K562 (cell line): ENCODE measurements around the gene AFF3. TPM values are rescaled to one million over a fixed set of nuclear protein-coding genes. Genes with fewer than 3 reads are reported as not detected.

Experiments
- ATAC-seq: fragments of 200-7000 bp; cut with Tn5 transposase; 3 replicates; pipeline ENCODE4 v1.9.1; 2020; ENCODE audit warnings: moderate library complexity
- BruUV-seq: library from RNA; stranded (reverse); fragments of 400-500 nt; replicated peaks from 2 replicates; lab custom pipeline; 2021; lab: Mats Ljungman, UMichigan
- CTCF ChIA-PET: fragments of 300-600 bp; formaldehyde crosslinking; extraction: SDS; loops from one replicate; lab custom pipeline; 2021; ENCODE audit warnings: low intra/inter-chr PET ratio; lab: Yijun Ruan, JAX
- POLR2A ChIA-PET: fragments of 300-600, 350-650 bp; sonication (Branson Sonifier 250); formaldehyde crosslinking; extraction: SDS; loops from one replicate; lab custom pipeline; 2021; ENCODE audit warnings: antibody characterized with exemption, inconsistent platforms; lab: Yijun Ruan, JAX
- DNase-seq, 4 experiments: peaks; one replicate each; pipeline versions ENCODE4 v3.0.0 to v3.0.0-alpha.2; 2011 to 2018; ENCODE audit warnings: low spot score in 3 of 4, mixed read lengths in 3 of 4; ENCODE audit errors: extremely low read depth in 1 of 4
- FAIRE-seq: peaks from 2 replicates; lab custom pipeline; 2011; peaks lifted over from hg19 to GRCh38; lab: Jason Lieb, UNC
- H2AFZ ChIP-seq: 2 replicates; pipeline ENCODE4 v1.6.0; 2011; ENCODE audit warnings: low read depth, low read length, control low read depth, inconsistent platforms
- H3K27ac ChIP-seq: fragments of 200-600 bp; 3 replicates; pipeline ENCODE4 v1.8.0; 2011; ENCODE audit warnings: low read depth, mild to moderate bottlenecking, control low read depth, inconsistent platforms, low read length, moderate library complexity, mixed read lengths; ENCODE audit errors: extremely low read depth
- H3K27me3 ChIP-seq, 2 experiments: fragments of 300-600 bp in 1 of 2; 2 replicates in 1 of 2; 3 replicates in 1 of 2; pipeline versions ENCODE4 v1.6.0 to v1.8.0; 2011; ENCODE audit warnings: inconsistent platforms in 2 of 2, low read length in 2 of 2, mild to moderate bottlenecking in 1 of 2, mixed read lengths in 1 of 2, moderate library complexity in 1 of 2; ENCODE audit not compliant: control insufficient read depth in 2 of 2, insufficient read depth in 2 of 2
- H3K36me3 ChIP-seq: fragments of 300-600 bp; 3 replicates; pipeline ENCODE4 v1.8.0; 2011; ENCODE audit warnings: mild to moderate bottlenecking, low read length, inconsistent platforms; ENCODE audit not compliant: control insufficient read depth, insufficient read depth
- H3K4me1 ChIP-seq, 2 experiments: fragments of 200-600 bp in 1 of 2; replicated peaks in 1 of 2; 2 replicates in 1 of 2; 3 replicates in 1 of 2; pipeline versions ENCODE4 v1.5.1 to v1.8.0; 2011; ENCODE audit warnings: inconsistent platforms in 2 of 2, low read length in 2 of 2, mild to moderate bottlenecking in 1 of 2, mixed read lengths in 1 of 2, moderate library complexity in 1 of 2; ENCODE audit not compliant: control insufficient read depth in 2 of 2, insufficient read depth in 2 of 2
- H3K4me2 ChIP-seq: 2 replicates; pipeline ENCODE4 v1.6.1; 2011; ENCODE audit warnings: low read length, control low read depth, inconsistent platforms, mixed read lengths; ENCODE audit not compliant: insufficient read depth
- H3K4me3 ChIP-seq: fragments of 200-600 bp; sonication (generic), shearing (Covaris generic); 2 replicates; pipeline ENCODE4 v1.5.1; 2016; ENCODE audit warnings: control low read depth, inconsistent platforms
- H3K79me2 ChIP-seq: fragments of 200-600 bp; 3 replicates; pipeline ENCODE4 v1.8.0; 2011; ENCODE audit warnings: low read length, inconsistent platforms; ENCODE audit not compliant: control insufficient read depth, insufficient read depth
- H3K9ac ChIP-seq, 2 experiments: 2 replicates each; pipeline versions ENCODE4 v1.6.0 to v1.6.1; 2011; ENCODE audit warnings: low read depth in 2 of 2, low read length in 2 of 2, control low read depth in 1 of 2, inconsistent platforms in 1 of 2, mild to moderate bottlenecking in 1 of 2, mixed read lengths in 1 of 2; ENCODE audit not compliant: insufficient read depth in 1 of 2
- H3K9me1 ChIP-seq: one replicate; pipeline ENCODE4 v1.6.0; 2011; ENCODE audit warnings: inconsistent platforms, mild to moderate bottlenecking, low read length, moderate library complexity; ENCODE audit not compliant: control insufficient read depth, insufficient read depth
- H3K9me3 ChIP-seq: replicated peaks from 2 replicates; pipeline ENCODE4 v1.5.1; 2011; ENCODE audit warnings: low read depth, low read length, inconsistent platforms; ENCODE audit not compliant: control insufficient read depth, insufficient read depth
- H4K20me1 ChIP-seq: replicated peaks from 2 replicates; pipeline ENCODE4 v1.6.1; 2011; ENCODE audit warnings: low read length, inconsistent platforms, mixed read lengths; ENCODE audit not compliant: control insufficient read depth, insufficient read depth
- HDAC1 ChIP-seq, 2 experiments: fragments of 450-650 bp; IDR thresholded peaks; 2 replicates each; pipeline ENCODE4 v1.6.1; 2016 to 2017; ENCODE audit warnings: inconsistent platforms in 1 of 2, mild to moderate bottlenecking in 1 of 2, moderate library complexity in 1 of 2
- JUND ChIP-seq, 2 experiments: IDR thresholded peaks; 2 replicates in 1 of 2; 3 replicates in 1 of 2; pipeline ENCODE4 v1.6.1; 2011; ENCODE audit warnings: borderline replicate concordance in 2 of 2, low read depth in 2 of 2, low read length in 2 of 2, improper control_type of control experiment in 1 of 2, missing biosample characterization in 1 of 2, missing genetic modification characterization in 1 of 2, missing genetic modification reagents in 1 of 2
- L3MBTL2 ChIP-seq: fragments of 450-650 bp; IDR thresholded peaks from 2 replicates; pipeline ENCODE4 v1.6.1; 2016; ENCODE audit warnings: mild to moderate bottlenecking, moderate library complexity
- MCM5 ChIP-seq: fragments of 450-650 bp; IDR thresholded peaks from 2 replicates; pipeline ENCODE4 v1.6.1; 2016; ENCODE audit warnings: low read depth
- MECOM ChIP-seq: fragments of 250-450 bp; sonication (Bioruptor Pico); IDR thresholded peaks from 2 replicates; pipeline ENCODE4 v1.8.0; 2022; ENCODE audit warnings: inconsistent platforms
- MYC ChIP-seq, 2 experiments: fragments of 250-450 bp in 1 of 2; sonication (Bioruptor Pico) in 1 of 2; IDR thresholded peaks; 2 replicates each; pipeline versions ENCODE4 v1.5.1 to v1.6.1; 2012 to 2021; ENCODE audit warnings: low read depth in 2 of 2, borderline replicate concordance in 1 of 2, improper control_type of control experiment in 1 of 2, low read length in 1 of 2, mild to moderate bottlenecking in 1 of 2, moderate library complexity in 1 of 2
- TAF7 ChIP-seq: fragments of 450-650 bp; IDR thresholded peaks from 2 replicates; pipeline ENCODE4 v1.6.1; 2016; ENCODE audit warnings: missing genetic modification characterization, missing compliant biosample characterization
- WGBS: fragments of 100-300 bp; shearing (Covaris generic); methylation state at CpG from one replicate; pipeline ENCODE4 v1.1.6; 2016; ENCODE audit warnings: low coverage, mixed read lengths; ENCODE audit not compliant: insufficient coverage; ENCODE audit errors: missing lambda C conversion rate; 5-methylcytosine and 5-hydroxymethylcytosine counted together
- in situ Hi-C: fragments of 300-500 bp; cut with MboI; formaldehyde crosslinking; loops from 4 replicates; pipeline ENCODE4 v1.15.0; 2018; ENCODE audit warnings: inconsistent platforms, mixed read lengths
- intact Hi-C: fragments of 100-400 bp; cut with micrococcal nuclease; formaldehyde crosslinking; loops from 2 replicates; pipeline ENCODE4 v1.14.2; 2022
- polyA plus RNA-seq, 8 experiments: library from polyadenylated mRNA; depleted of rRNA in 4 of 8; stranded (reverse) in 5 of 8; unstranded in 3 of 8; fragments of >200 nt; fragmentation: Nextera tagmentation in 2 of 8; fragmentation: Illumina TruSeq in 1 of 8; extraction: Ambion mirVana in 2 of 8; extraction: Trizol in 1 of 8; gene quantifications; 2 replicates each; pipeline versions ENCODE4 v1.2.1 to v1.2.3, GENCODE V29; 2011 to 2014; ENCODE audit warnings: inconsistent platforms in 1 of 8, missing spikeins in 1 of 8
- total RNA-seq, 7 experiments: library from RNA; depleted of rRNA in 6 of 7; stranded (reverse); fragments of >200 nt in 6 of 7; fragmentation: Illumina TruSeq in 2 of 7; extraction: Trizol in 2 of 7; gene quantifications; 2 replicates each; pipeline versions ENCODE4 v1.2.1 to v1.2.3, GENCODE V29; 2011 to 2021; ENCODE audit warnings: low replicate concordance in 1 of 7
- TF ChIP-seq, protein P1 (sequence below): fragments of 250-450 bp; sonication (Bioruptor Pico); IDR thresholded peaks from 2 replicates; pipeline ENCODE4 v1.4.0; 2020

Gene AFF3
- total and polyA plus RNA-seq, 9 of the 15 experiments (the other 6 are each of a cell fraction or from before 2014, with no cell fraction given) = 0.02 to 0.11 TPM; not detected in 7

- Histone ChIP-seq H3K4me1 (no peaks in the 10 kb centered on the region), H3K4me3 (no peak overlapping the region), H3K79me2 (no peaks in the 10 kb centered on the region), H3K4me2 (no peak overlapping the region), H3K27me3 (peaks cover 10 to 22% of the 10 kb centered on the region in 2 experiments; a peak in 4 of 5 replicates), H2AFZ (no peak overlapping the region), H3K36me3 (no peaks in the 10 kb centered on the region), H4K20me1 (no peaks in the 10 kb centered on the region), H3K27ac (no peak overlapping the region), H3K9me1 (no peaks in the 10 kb centered on the region), H3K9ac (no peak overlapping the region), H3K9me3 (no peaks in the 10 kb centered on the region)
- in situ Hi-C loops = no loop called here
- CTCF ChIA-PET = no interaction called here
- BruUV-seq = no TSS peak
- no peak for ATAC-seq
- intact Hi-C loops = no loop called here
- FAIRE-seq = no peak
- no peak for DNase-seq
- no peak for TF ChIP-seq JUND (IDR thresholded peaks at IDR 0.05; ENCODE audit: borderline replicate concordance, low read depth, low read length)
- no peak for TF ChIP-seq JUND (tag; IDR thresholded peaks at IDR 0.05; ENCODE audit: borderline replicate concordance, low read depth, low read length)
- TF ChIP-seq TAF7 (tag) = no peak
- no peak for TF ChIP-seq L3MBTL2
- no peak for TF ChIP-seq MECOM
- no peak for TF ChIP-seq HDAC1 (IDR thresholded peaks at IDR 0.05)
- no peak for TF ChIP-seq MYC (IDR thresholded peaks at IDR 0.05; ENCODE audit: low read depth, low read length)
- TF ChIP-seq MYC (CRISPR knock-in tag; IDR thresholded peaks at IDR 0.05; ENCODE audit: borderline replicate concordance, low read depth) = no peak
- no peak for TF ChIP-seq MCM5
- TF ChIP-seq, protein P1, sequence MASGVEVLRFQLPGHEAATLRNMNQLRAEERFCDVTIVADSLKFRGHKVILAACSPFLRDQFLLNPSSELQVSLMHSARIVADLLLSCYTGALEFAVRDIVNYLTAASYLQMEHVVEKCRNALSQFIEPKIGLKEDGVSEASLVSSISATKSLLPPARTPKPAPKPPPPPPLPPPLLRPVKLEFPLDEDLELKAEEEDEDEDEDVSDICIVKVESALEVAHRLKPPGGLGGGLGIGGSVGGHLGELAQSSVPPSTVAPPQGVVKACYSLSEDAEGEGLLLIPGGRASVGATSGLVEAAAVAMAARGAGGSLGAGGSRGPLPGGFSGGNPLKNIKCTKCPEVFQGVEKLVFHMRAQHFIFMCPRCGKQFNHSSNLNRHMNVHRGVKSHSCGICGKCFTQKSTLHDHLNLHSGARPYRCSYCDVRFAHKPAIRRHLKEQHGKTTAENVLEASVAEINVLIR (CRISPR knock-in tag) = no peak
- POLR2A ChIA-PET = no interaction called here
- WGBS = 9% methylated on average over 5 of the region's 5 CpGs
Observed at GRCh38 chr2:100012561-100012960, 129.8 kb downstream of the AFF3 start.
